Urinary bladder (tissue), 4 donors: ENCODE results near the gene SYNE1. TPM values are rescaled to one million over a fixed set of nuclear protein-coding genes. Genes with fewer than 3 reads are reported as not detected.

ENCODE experiments used
- DNase-seq: peaks from one replicate; pipeline ENCODE4 v3.0.0-alpha.2; 2015; ENCODE audit errors: extremely low spot score
- H3K27ac ChIP-seq: one replicate; pipeline ENCODE4 v1.5.1; 2013; ENCODE audit warnings: low read depth, mild to moderate bottlenecking, moderate library complexity
- H3K36me3 ChIP-seq: one replicate; pipeline ENCODE4 v1.6.1; 2013; ENCODE audit warnings: mild to moderate bottlenecking, moderate library complexity; ENCODE audit not compliant: insufficient read depth
- H3K4me1 ChIP-seq: one replicate; pipeline ENCODE4 v1.6.1; 2013; ENCODE audit warnings: mild to moderate bottlenecking, moderate library complexity; ENCODE audit not compliant: insufficient read depth
- H3K4me3 ChIP-seq: one replicate; pipeline ENCODE4 v1.5.1; 2013; ENCODE audit warnings: low read depth, low read length
- WGBS: extraction: QIAGEN DNeasy Blood & Tissue Kit; methylation state at CpG from one replicate; pipeline ENCODE4 v1.1.7; 2013; 5-methylcytosine and 5-hydroxymethylcytosine counted together
- polyA plus RNA-seq: library from polyadenylated mRNA; stranded (reverse); fragments of 200-250 nt; gene quantifications from one replicate; pipeline ENCODE4 v1.2.3, GENCODE V29; 2013
- total RNA-seq: library from RNA; depleted of rRNA; stranded (reverse); fragments of >200 nt; gene quantifications from one replicate; pipeline ENCODE4 v1.2.3, GENCODE V29; 2014
- donor health status: healthy with polysubstance abuse.
- donor health status: healthy.

The SYNE1 gene
- total and polyA plus RNA-seq, 2 donors = 41.9 to 266 TPM

DNA sequence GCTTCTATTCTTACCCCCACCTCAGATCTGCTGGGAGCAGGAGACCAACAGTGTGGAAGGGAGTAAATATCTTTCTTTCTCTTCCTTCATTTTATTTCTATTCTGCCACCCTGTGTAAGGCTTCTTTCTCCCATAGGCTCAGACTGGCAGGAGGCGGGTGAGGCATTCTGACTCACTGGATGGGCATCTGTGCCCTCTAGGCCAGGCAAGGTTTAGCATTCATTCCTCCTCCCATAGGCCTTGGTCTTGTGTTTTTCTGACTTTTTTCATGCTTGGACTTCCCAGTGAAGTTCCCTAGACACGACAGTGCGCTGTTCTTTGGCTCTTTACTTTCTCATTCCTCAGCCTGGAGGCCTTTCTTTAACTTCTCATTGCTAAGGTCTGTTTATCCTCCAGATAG is 235.2 kb downstream of the SYNE1 start:
- Histone ChIP-seq H3K36me3 (no peaks in the 10 kb centered on the region), H3K27ac (no peak overlapping the region), H3K4me1 (no peaks in the 10 kb centered on the region), H3K4me3 (no peak overlapping the region)
- 91% methylated on average over 3 of the region's 3 CpGs for WGBS
- DNase-seq = no peak

DNA sequence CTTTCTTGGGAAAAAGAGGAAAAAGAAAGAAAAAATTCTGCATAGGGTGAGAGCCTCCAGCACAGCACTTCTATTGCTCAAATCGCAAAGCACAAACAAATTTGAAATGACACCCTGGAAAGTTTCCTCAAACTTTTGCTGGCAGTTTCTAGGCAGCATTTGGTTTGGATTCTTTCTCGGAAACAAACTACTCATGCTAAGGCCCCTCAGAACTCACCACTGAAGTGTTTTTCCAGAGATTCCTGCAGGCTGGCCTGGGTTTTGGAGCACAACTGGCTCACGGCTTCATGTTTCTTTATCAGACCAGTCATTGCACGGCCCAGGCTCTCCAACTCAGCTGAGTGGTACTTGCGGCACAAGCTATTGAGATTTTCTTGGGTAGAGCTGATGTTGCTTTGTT is 237.8 kb downstream of the SYNE1 start:
- H3K4me3 ChIP-seq = no peak overlapping the region
- H3K27ac ChIP-seq = no peak overlapping the region
- no peaks in the 10 kb centered on the region for H3K4me1 ChIP-seq
- DNase-seq = no peak
- H3K36me3 ChIP-seq = no peaks in the 10 kb centered on the region
- 71% methylated on average over 5 of the region's 5 CpGs for WGBS

DNA sequence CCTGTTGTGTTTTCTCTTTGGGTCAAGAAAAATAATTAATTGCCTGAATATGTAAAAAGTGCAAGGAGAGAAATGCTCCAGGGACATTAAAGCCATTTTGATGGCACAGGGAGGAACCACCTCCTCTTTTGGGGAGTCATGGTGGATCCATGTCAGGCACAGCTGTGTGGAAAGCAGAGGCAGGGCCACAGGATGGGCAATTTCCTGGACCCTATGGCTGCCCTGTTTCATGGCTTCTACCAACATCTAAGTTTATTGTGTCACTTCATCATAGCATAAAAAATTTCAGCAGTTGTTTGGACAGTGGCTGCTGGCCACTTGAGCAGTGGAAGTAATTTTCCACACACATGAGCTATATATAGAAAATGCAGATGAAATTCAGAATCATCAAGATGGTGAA is 238.2 kb downstream of the SYNE1 start:
- no peak overlapping the region for H3K27ac ChIP-seq
- no peak overlapping the region for H3K4me3 ChIP-seq
- no peaks in the 10 kb centered on the region for H3K4me1 ChIP-seq
- no peak for DNase-seq
- H3K36me3 ChIP-seq = no peaks in the 10 kb centered on the region

DNA sequence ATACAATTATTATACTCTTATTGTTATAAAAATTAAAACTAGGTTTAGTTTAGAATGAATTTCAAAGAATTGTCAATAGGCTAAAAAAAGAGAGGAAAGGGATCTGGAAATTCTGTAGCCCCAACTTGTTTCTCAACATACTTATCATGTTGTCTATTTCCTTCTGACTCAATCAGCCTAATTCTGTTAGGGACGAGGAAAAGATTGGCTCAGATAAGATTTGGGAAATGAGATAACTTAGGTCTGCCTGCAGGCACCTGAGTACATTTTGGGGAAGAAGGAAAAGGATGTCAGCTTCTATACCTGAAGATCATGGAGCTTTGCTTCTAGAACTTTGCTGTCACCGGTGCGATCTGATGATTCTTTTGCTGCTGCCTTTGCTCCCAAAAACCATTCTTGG is 238.8 kb downstream of the SYNE1 start:
- WGBS = 78% methylated on average over 3 of the region's 3 CpGs
- no peaks in the 10 kb centered on the region for H3K4me1 ChIP-seq
- H3K27ac ChIP-seq = no peak overlapping the region

DNA sequence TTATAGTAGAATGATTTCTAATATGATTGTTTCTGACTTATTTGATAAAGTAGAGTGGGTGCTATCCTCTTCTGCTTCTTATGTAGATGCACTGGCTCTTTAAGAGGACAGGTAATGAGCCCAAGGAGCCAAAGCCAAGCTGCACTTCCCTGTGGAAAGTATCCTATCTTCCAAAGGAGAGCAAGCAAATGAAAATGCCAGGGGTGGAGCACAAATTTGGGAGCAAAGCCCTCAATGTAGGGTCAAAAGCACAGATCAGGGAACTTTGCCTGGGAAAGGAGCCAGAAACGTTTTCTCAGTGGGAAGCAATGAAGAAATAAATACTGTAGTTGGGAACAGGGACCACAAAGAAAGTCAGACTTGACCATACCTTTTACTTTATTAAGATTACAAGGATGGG is 242.9 kb downstream of the SYNE1 start:
- 26% methylated on average over 1 of the region's 1 CpG for WGBS
- no peaks in the 10 kb centered on the region for H3K4me1 ChIP-seq

More for the DNA sequence above, 238.8 kb downstream of the SYNE1 start:
- no peak for DNase-seq
- no peak overlapping the region for H3K4me3 ChIP-seq
- no peaks in the 10 kb centered on the region for H3K36me3 ChIP-seq

DNA sequence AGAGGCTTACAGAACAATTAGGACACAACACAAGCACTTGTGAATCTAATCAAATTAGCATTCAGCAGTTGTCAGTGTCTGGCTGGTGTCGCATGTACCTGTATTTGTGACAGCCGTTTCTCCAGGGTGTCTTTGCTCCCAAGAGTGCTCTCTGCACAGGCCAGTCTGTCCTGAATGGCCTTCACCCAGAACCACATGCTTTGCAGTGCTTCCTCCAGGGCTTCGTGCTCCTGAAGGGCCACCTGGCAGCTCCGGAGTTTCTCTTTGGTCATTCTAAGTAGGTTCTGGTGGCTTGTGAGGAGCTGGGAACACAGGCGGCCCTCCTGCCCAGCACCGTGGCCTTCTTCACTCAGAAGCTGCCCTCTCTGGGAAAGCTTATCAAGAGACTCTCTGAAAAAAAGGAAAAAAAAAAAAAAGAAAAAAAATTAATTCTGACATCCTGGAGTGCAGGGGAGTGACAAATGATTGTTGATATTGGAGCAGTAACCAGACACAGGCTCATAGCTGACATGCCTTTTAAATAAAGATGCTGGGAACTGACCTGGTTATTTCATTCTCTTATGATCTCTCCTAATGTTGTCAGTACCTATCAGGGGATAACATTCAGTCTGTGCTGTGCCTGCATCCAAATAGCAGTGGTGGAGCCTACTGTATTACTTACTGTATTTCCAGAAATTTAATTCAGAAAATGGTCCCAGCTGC is 245.8 kb downstream of the SYNE1 start:
- H3K4me1 ChIP-seq = no peaks in the 10 kb centered on the region
- no peak for DNase-seq
- no peaks in the 10 kb centered on the region for H3K36me3 ChIP-seq
- no peak overlapping the region for H3K4me3 ChIP-seq
- H3K27ac ChIP-seq = no peak overlapping the region
- WGBS = 92% methylated on average over 6 of the region's 6 CpGs

More for the DNA sequence above, 242.9 kb downstream of the SYNE1 start:
- H3K36me3 ChIP-seq = no peaks in the 10 kb centered on the region
- no peak for DNase-seq
- H3K27ac ChIP-seq = no peak overlapping the region
- H3K4me3 ChIP-seq = no peak overlapping the region

DNA sequence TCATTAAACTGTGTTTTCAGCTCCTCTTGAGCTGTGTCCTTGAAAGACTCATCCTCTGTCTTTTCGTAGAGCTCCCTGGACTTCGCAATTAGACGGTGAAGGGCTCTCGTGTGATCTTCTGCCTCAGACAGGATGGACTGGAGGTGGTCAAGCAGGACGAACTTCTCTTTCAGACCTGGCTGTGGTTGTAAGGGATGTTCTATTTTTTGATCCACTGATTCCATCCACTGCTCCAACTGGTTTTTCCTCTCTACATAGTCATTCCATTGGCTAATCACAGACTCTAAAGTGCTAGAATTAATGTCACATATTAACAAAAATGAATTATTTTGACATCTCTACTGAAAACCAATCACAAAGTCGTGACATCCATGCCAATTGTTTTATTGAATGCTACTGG is 250.1 kb downstream of the SYNE1 start:
- H3K4me3 ChIP-seq = no peak overlapping the region
- DNase-seq = no peak
- H3K27ac ChIP-seq = no peak overlapping the region
- no peaks in the 10 kb centered on the region for H3K36me3 ChIP-seq
- WGBS = 87% methylated on average over 6 of the region's 6 CpGs
- no peaks in the 10 kb centered on the region for H3K4me1 ChIP-seq

DNA sequence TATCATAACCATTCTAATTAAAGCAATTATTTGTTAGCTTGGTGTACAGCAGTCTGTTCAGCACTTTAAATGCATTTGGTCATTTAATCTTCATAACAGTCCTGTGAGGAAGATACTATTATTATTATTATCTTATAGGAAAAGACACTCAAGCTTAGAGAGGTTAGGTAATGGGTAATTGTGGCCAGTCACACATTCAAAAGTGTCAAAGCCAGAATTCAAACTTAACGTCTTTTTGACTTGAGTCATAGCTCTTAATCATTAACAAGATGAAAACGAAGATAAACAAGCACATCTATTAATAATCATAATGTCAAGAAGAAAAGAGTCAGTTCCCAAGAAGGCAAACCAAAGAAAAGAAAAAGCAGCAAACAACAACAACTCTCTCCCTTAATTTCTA is 251.0 kb downstream of the SYNE1 start:
- Histone ChIP-seq H3K36me3 (no peaks in the 10 kb centered on the region), H3K4me1 (no peaks in the 10 kb centered on the region), H3K27ac (no peak overlapping the region), H3K4me3 (no peak overlapping the region)
- DNase-seq = no peak
- 77% methylated on average over 2 of the region's 2 CpGs for WGBS

DNA sequence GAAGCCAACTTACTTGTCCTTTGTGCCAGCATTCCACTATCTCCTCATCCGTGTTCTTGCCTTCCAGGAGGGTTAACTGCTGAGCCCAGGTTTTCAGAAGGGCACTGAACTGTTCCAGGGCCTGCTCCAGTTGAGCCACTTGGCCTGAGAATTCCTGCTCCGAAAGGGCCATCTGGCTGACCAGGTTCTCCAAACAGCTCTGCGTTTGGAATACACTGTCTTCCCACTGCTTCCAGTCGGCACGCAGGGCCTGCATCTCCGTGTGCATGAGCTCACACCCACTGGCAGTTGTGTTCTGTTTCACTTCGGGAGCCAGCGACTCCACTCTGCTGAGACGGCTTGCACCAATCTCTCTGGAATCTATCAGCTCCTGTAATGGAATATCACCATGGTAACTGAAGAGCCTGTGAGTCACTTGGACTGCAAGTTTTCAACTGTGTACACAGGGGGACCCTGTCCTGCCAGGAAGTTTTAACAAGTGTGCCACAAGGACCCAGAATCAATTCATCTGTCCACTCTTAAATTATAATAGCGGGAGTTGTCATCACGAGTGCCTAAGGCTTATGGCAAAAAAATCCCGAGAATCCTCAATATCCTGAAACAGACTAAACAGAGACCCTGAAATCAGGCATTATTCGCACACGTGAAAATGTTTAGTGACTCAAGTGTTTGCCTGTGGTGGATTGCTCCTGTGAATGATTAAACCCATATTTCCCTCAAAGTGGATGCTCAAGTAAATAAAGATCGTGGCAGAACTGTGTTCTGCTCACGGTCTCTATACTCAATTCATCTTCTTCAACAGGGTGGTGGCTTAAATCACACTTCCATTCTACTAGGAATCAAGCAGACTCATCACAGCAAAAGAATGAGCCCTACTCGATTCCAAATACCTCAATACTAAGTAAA is 255.9 kb downstream of the SYNE1 start:
- DNase-seq = peak; percentile 86
- no peaks in the 10 kb centered on the region for H3K4me1 ChIP-seq
- 12% methylated on average over 17 of the region's 17 CpGs for WGBS
- peak overlapping the region; percentile 14 for H3K4me3 ChIP-seq
- H3K27ac ChIP-seq = peak overlapping the region; percentile 45
- H3K36me3 ChIP-seq = peaks cover 2% of the 10 kb centered on the region

DNA sequence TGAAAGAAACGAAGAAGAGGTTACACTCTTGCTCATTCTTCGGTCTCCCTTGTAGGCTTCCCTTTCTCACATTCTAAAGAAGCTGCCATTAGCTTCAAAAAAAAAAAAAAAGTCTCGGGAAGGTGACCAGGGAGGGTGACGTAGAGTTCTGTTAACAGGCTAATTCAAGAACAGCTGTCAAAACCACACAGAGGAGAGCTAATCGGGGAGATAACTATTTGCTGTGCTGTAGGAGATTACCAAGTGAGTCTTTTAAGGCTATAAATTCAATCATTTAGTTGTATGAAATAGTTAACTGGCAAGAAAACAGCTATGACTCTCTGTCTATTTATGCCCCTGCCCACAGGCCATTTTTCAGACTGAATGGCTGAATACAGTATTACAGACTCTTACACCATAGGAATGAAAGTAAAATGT is 256.8 kb downstream of the SYNE1 start:
- H3K27ac ChIP-seq = peak overlapping the region; percentile 57
- peak; percentile 59 for DNase-seq
- peak overlapping the region; percentile 43 for H3K4me3 ChIP-seq
- H3K4me1 ChIP-seq = no peaks in the 10 kb centered on the region
- peaks cover 2% of the 10 kb centered on the region for H3K36me3 ChIP-seq
- 5% methylated on average over 5 of the region's 5 CpGs for WGBS

DNA sequence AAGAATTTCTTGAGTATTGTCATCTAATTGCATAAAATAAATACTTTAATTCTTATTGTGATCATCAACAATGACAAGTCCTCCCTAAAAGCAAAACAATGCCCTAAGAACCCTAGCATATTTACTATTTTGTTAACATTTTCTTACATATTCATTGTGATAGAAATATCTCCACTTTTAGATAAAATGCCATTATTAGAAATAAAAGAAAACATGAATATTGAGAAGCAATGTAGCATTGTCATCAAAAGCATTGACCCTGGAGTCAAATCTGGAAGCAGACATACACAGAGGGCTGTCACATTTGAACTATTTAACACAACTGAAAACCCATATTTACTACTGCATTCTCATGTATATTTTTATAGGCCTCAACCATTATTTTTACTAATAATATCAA is 257.7 kb downstream of the SYNE1 start:
- H3K27ac ChIP-seq = no peak overlapping the region
- peaks cover 2% of the 10 kb centered on the region for H3K36me3 ChIP-seq
- H3K4me1 ChIP-seq = no peaks in the 10 kb centered on the region
- DNase-seq = no peak
- no peak overlapping the region for H3K4me3 ChIP-seq

DNA sequence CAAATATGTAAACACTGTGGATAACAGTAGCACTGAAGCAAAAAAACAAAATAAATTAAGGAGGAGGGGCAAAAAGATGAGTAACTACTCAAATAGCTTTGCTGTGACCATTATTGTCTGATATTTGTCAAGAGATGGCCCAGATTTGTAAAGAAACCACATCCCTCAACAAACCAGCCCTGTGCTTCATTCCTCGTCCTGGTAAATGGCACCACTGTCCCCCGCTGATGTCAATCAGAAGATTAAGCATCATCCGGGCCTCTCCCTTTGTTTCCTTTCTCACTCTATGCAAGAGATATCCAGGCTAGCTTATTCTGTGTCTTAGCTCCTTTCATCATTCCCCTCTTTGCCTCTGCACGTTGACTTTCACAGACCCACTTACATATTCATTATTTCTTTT is 259.0 kb downstream of the SYNE1 start:
- Histone ChIP-seq H3K4me1 (no peaks in the 10 kb centered on the region), H3K4me3 (no peak overlapping the region), H3K36me3 (peaks cover 2% of the 10 kb centered on the region), H3K27ac (no peak overlapping the region)
- DNase-seq = no peak
- WGBS = 70% methylated on average over 4 of the region's 4 CpGs

DNA sequence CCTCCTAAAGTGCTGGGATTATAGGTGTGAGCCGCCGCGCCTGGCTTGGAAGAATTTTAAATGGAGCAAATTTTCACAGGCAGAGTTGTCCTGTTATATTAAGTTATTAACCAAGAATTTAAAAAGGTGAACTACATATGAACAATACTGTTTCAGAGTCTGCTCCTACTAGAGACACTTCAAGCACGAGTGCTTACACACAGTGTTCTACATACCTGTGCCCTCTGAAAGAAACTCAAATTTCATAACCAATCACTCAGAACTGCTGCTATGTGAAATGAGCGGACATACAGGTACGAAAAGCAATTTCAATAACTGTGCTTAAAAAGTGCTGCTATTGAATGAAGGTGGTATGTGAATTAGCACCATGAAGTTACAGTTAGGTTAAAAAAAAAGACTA is 262.0 kb downstream of the SYNE1 start:
- 98% methylated on average over 6 of the region's 6 CpGs for WGBS
- Histone ChIP-seq H3K4me1 (no peaks in the 10 kb centered on the region), H3K36me3 (peaks cover 2% of the 10 kb centered on the region), H3K27ac (no peak overlapping the region), H3K4me3 (no peak overlapping the region)
- DNase-seq = no peak

DNA sequence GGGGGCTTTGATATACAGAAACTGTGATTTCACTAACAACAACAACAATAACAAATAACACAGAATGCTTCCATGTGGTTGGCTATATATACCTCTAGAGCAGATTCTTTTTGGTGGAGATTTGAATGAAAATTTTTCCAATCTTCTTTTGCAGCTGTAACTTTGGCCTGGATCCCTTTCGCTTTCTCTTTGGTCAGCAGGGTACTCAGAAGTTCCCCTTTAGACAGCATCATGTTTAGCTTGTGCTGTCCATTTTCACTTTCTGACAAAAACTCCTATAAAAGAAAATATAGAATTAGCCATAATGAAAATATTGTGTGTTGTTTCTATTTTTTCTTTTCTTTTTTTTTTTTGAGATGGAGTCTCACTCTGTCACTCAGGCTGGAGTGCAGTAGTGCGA is 264.2 kb downstream of the SYNE1 start:
- WGBS = 98% methylated on average over 2 of the region's 2 CpGs
- Histone ChIP-seq H3K27ac (no peak overlapping the region), H3K4me3 (no peak overlapping the region), H3K4me1 (no peaks in the 10 kb centered on the region), H3K36me3 (peaks cover 2% of the 10 kb centered on the region)
- DNase-seq = no peak
